ENCODE measurements around the gene DCT.

Gene DCT

DNA sequence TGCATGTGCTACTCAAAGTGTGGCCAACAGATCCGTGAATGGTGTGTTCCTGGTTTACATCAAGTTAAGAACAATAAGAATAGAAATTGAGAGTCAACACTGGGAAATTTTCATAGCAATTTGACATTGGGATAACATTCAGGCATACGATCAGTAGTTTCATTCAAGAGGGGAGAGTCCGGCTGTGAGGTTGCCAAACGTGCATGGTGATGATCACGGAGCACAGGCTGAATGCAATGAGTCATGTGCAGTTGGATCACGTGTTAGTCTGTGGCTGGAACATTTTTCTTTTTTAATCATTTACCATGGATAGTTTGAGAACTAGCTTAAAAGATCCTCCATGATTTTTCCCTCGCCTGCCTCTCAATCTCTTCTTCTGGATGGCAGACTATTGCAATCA, 2.5 kb upstream of the DCT start:
- TF ChIP-seq NFIC (IDR thresholded peaks at IDR 0.05) (no peak), TCF12 (IDR thresholded peaks at IDR 0.05; ENCODE audit: low read depth) (no peak), RAD21 (IDR thresholded peaks at IDR 0.05; ENCODE audit: low read depth) (no peak), ZBTB7A (IDR thresholded peaks at IDR 0.05; ENCODE audit: low read depth) (no peak), CEBPB (IDR thresholded peaks at IDR 0.05) (no peak), YY1 (IDR thresholded peaks at IDR 0.05; ENCODE audit: low read depth) (no peak)
- TF ChIP-seq, protein P1, sequence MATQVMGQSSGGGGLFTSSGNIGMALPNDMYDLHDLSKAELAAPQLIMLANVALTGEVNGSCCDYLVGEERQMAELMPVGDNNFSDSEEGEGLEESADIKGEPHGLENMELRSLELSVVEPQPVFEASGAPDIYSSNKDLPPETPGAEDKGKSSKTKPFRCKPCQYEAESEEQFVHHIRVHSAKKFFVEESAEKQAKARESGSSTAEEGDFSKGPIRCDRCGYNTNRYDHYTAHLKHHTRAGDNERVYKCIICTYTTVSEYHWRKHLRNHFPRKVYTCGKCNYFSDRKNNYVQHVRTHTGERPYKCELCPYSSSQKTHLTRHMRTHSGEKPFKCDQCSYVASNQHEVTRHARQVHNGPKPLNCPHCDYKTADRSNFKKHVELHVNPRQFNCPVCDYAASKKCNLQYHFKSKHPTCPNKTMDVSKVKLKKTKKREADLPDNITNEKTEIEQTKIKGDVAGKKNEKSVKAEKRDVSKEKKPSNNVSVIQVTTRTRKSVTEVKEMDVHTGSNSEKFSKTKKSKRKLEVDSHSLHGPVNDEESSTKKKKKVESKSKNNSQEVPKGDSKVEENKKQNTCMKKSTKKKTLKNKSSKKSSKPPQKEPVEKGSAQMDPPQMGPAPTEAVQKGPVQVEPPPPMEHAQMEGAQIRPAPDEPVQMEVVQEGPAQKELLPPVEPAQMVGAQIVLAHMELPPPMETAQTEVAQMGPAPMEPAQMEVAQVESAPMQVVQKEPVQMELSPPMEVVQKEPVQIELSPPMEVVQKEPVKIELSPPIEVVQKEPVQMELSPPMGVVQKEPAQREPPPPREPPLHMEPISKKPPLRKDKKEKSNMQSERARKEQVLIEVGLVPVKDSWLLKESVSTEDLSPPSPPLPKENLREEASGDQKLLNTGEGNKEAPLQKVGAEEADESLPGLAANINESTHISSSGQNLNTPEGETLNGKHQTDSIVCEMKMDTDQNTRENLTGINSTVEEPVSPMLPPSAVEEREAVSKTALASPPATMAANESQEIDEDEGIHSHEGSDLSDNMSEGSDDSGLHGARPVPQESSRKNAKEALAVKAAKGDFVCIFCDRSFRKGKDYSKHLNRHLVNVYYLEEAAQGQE (IDR thresholded peaks at IDR 0.05; ENCODE audit: low read depth): no peak

DNA sequence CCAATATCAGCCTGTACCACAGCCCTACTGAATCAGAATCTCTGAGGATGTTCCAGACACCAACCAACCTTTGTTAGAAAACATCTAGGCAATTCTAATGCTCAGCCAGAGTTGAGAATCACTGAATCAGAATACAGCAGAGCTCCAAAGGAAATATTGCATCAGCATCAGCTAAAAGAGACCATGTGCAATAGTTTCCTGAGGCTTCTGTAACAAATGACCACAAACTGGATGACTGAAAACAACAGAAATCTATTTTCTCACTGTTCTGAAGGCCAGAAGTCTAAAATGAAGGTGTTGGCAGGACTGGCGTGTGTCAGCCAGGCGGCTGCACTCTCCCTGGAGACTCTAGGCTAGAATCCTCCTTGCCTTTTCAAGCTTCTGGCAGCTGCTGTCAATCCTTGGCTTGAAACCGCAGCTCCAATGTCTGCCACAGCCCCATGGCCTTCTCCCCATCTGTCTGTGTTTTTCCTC, 1.2 kb upstream of the DCT start:
- TF ChIP-seq TCF12 (IDR thresholded peaks at IDR 0.05; ENCODE audit: low read depth): no peak
- no peak for TF ChIP-seq CREB1 (IDR thresholded peaks at IDR 0.05; ENCODE audit: low read depth)
- TF ChIP-seq EGR1 (IDR thresholded peaks at IDR 0.05): no peak
- TF ChIP-seq MAX (IDR thresholded peaks at IDR 0.05): no peak
- no peak for TF ChIP-seq RAD21 (IDR thresholded peaks at IDR 0.05; ENCODE audit: low read depth)
- TF ChIP-seq, protein P1 (IDR thresholded peaks at IDR 0.05; ENCODE audit: low read depth): no peak
- TF ChIP-seq ZBTB7A (IDR thresholded peaks at IDR 0.05; ENCODE audit: low read depth): no peak
- no peak for TF ChIP-seq NFIC (IDR thresholded peaks at IDR 0.05)
- TF ChIP-seq FOXM1 (IDR thresholded peaks at IDR 0.05; ENCODE audit: borderline replicate concordance, low read depth): no peak
- TF ChIP-seq CEBPB (IDR thresholded peaks at IDR 0.05): no peak
- TF ChIP-seq EP300 (IDR thresholded peaks at IDR 0.05; ENCODE audit: borderline replicate concordance): no peak
- TF ChIP-seq YY1 (IDR thresholded peaks at IDR 0.05; ENCODE audit: low read depth): no peak
- TF ChIP-seq TAF1 (IDR thresholded peaks at IDR 0.05; ENCODE audit: low read depth): no peak
- no peak for TF ChIP-seq TEAD4 (IDR thresholded peaks at IDR 0.05)
- TF ChIP-seq, protein P2, sequence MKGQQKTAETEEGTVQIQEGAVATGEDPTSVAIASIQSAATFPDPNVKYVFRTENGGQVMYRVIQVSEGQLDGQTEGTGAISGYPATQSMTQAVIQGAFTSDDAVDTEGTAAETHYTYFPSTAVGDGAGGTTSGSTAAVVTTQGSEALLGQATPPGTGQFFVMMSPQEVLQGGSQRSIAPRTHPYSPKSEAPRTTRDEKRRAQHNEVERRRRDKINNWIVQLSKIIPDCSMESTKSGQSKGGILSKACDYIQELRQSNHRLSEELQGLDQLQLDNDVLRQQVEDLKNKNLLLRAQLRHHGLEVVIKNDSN (IDR thresholded peaks at IDR 0.05): no peak

DNA sequence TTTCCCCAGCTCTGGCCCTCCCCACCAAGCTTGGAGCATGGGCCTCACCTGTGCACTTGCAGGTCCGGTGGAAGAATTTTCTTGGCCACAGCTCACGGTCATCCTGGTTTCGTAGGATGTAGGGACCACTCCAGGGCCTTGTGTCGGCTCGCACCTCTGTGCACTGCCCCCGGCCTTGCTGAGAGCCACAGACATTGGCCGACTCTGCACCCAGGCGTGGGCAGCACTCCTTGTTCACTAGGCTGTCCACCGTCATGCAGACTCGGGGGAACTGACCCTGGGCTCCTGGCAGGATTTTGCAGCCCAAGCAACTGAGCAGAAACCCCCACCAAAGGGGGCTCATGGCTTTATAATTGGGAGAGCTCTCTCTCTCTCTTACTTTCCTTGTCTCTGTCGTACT, 569 bp downstream of the DCT start:
- no peak for TF ChIP-seq MAX (IDR thresholded peaks at IDR 0.05)
- TF ChIP-seq RAD21 (IDR thresholded peaks at IDR 0.05; ENCODE audit: low read depth): no peak
- no peak for TF ChIP-seq EGR1 (IDR thresholded peaks at IDR 0.05)
- TF ChIP-seq EP300 (IDR thresholded peaks at IDR 0.05; ENCODE audit: borderline replicate concordance): no peak
- TF ChIP-seq ZBTB7A (IDR thresholded peaks at IDR 0.05; ENCODE audit: low read depth): no peak
- no peak for TF ChIP-seq TAF1 (IDR thresholded peaks at IDR 0.05; ENCODE audit: low read depth)
- TF ChIP-seq, protein P2 (IDR thresholded peaks at IDR 0.05): no peak
- TF ChIP-seq CREB1 (IDR thresholded peaks at IDR 0.05; ENCODE audit: low read depth): no peak
- no peak for TF ChIP-seq YY1 (IDR thresholded peaks at IDR 0.05; ENCODE audit: low read depth)
- no peak for TF ChIP-seq CEBPB (IDR thresholded peaks at IDR 0.05)
- TF ChIP-seq TCF12 (IDR thresholded peaks at IDR 0.05; ENCODE audit: low read depth): no peak
- TF ChIP-seq, protein P1 (IDR thresholded peaks at IDR 0.05; ENCODE audit: low read depth): no peak

DNA sequence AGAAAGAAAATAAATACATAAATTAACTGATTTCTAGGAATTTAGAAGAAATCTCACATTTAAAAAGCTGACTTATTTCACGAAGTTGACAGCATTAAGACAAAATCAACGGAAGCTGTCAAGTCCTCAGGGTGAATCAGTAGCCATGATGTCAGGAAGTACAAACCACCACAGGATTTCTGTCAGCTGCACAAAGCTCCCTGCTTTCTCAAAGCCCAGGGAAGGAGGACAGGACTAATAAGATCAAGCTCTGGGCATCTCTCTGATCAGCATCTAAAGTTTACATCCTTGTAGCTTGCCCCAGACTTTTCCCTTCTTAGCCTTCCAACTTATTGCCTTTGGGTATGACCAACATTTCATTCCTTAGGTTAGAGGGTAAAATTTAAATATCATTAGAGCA, 9.4 kb downstream of the DCT start:
- TF ChIP-seq EP300 (IDR thresholded peaks at IDR 0.05; ENCODE audit: borderline replicate concordance) (no peak), TCF12 (IDR thresholded peaks at IDR 0.05; ENCODE audit: low read depth) (no peak), YY1 (IDR thresholded peaks at IDR 0.05; ENCODE audit: low read depth) (no peak), CEBPB (IDR thresholded peaks at IDR 0.05) (no peak), ZBTB7A (IDR thresholded peaks at IDR 0.05; ENCODE audit: low read depth) (no peak), TEAD4 (IDR thresholded peaks at IDR 0.05) (no peak), NFIC (IDR thresholded peaks at IDR 0.05) (no peak), RAD21 (IDR thresholded peaks at IDR 0.05; ENCODE audit: low read depth) (no peak), MAX (IDR thresholded peaks at IDR 0.05) (no peak), FOXM1 (IDR thresholded peaks at IDR 0.05; ENCODE audit: borderline replicate concordance, low read depth) (no peak)
- TF ChIP-seq, protein P1 (IDR thresholded peaks at IDR 0.05; ENCODE audit: low read depth): no peak

Data from Ishikawa (cell line).